GM23248 (cell line): ENCODE results near the gene HAUS6.

Experiments used
- EZH2 ChIP-seq: fragments of 200-600 bp; sonication (generic); IDR thresholded peaks from 2 replicates; pipeline ENCODE4 v1.6.1; 2018; ENCODE audit warnings: antibody characterized with exemption, mild to moderate bottlenecking; ENCODE audit not compliant: insufficient read depth, poor library complexity, severe bottlenecking
- EZH2phosphoT487 ChIP-seq: fragments of 200-600 bp; sonication (generic); IDR thresholded peaks from 2 replicates; pipeline ENCODE4 v1.6.1; 2018; ENCODE audit warnings: antibody characterized with exemption, moderate library complexity, mild to moderate bottlenecking, low read depth; ENCODE audit not compliant: insufficient read depth

DNA sequence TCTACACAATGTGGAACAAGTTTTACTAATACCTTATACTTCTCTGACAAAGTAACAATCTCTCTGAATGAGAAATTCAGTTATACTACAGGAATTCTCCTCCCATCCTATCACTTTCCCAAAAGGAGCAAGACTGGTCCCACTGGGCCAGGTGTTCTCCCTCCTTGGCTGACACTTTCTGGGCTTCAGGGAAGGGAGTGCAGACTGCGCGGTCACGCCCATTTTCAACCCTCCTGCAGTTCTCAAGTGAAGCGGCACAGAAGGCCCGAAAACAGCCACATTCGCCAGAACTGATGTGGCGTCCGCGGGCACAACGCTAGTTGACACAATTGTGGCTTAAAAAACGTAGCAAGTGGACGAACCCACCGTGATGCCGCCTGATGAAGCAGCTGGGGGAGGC, 70.3 kb downstream of the HAUS6 start:
- TF ChIP-seq EZH2 (no peak), EZH2phosphoT487 (no peak)
